ENCODE measurements around the gene TCF7L1.

DNA sequence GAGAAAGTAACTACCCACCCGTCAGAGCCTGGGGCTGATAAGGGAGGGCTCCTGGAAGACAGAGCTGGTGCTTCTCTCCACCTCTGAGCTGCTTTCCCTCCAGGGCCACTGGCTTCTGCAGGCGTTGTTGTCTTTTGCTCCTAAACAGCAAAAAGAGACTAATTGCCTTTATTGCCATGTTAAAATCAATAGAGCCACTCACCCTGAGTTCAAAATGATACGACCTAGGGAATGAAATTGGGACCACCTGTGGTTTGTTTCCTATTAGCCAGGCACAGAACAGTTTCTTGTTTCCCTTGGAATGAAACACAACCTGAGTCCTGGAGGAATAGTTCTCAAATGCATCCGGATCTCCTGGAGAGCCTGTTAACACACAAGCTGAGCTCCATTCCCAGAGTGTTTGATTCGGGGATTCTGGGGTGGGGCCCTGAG lies 45.8 kb downstream of the TCF7L1 start:
- TF ChIP-seq, protein P1, sequence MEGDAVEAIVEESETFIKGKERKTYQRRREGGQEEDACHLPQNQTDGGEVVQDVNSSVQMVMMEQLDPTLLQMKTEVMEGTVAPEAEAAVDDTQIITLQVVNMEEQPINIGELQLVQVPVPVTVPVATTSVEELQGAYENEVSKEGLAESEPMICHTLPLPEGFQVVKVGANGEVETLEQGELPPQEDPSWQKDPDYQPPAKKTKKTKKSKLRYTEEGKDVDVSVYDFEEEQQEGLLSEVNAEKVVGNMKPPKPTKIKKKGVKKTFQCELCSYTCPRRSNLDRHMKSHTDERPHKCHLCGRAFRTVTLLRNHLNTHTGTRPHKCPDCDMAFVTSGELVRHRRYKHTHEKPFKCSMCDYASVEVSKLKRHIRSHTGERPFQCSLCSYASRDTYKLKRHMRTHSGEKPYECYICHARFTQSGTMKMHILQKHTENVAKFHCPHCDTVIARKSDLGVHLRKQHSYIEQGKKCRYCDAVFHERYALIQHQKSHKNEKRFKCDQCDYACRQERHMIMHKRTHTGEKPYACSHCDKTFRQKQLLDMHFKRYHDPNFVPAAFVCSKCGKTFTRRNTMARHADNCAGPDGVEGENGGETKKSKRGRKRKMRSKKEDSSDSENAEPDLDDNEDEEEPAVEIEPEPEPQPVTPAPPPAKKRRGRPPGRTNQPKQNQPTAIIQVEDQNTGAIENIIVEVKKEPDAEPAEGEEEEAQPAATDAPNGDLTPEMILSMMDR (IDR thresholded peaks at IDR 0.05), result no peak
- TF ChIP-seq POLR2A (IDR thresholded peaks at IDR 0.05), result no peak

Data from esophagus squamous epithelium (tissue), 4 donors.